Inflammatory macrophage treated with lipopolysaccharide for 1 hour (primary cell): ENCODE results near the gene PTPRK.
"Not testable (repeated sequence)": the region's sequence is repeated elsewhere in the genome, so short reads cannot be mapped to it uniquely, and the experiment has no call there.

Source experiments
- DNase-seq, 2 donors: peaks; one replicate each; pipeline ENCODE4 v3.0.0-alpha.2; 2020 to 2022

The PTPRK gene

DNA sequence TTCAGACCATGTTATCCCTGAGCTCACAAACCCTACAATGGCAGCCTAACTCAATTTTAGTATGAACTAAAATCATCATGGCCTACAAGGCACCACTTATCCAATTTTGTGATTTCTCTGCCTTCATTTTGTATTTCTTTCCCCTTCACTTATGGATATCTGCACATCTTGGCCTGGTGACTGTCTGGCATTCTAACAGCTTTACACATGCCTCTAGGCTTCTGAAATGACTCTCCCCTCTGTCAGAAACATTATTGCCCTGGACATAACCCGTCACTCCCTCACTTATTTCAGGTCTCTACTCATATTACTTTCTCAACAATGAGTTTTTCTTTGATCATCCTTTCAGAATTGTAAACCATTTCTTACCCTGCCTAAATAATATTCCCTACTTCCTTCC lies 530.3 kb downstream of the PTPRK start:
- no peak for DNase-seq

DNA sequence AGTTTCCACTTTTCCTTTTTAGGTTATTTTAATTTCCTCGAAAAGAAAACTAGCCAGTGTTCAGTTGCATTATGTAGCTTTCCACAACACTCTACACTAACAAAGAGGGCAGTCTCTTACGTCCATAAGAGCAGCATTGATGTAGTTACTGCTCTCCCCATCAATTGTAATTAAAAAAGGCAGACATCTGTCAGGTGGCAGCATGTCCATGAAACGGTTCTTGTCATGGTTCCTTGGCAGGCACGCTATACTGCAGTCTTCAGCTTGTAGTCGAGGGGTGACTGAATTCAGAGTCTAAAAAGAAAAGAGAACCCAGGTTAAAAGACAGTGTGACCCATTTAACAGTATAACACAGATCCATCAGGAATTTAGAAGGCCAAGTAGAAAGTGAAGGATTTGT lies 539.4 kb downstream of the PTPRK start:
- no peak for DNase-seq

DNA sequence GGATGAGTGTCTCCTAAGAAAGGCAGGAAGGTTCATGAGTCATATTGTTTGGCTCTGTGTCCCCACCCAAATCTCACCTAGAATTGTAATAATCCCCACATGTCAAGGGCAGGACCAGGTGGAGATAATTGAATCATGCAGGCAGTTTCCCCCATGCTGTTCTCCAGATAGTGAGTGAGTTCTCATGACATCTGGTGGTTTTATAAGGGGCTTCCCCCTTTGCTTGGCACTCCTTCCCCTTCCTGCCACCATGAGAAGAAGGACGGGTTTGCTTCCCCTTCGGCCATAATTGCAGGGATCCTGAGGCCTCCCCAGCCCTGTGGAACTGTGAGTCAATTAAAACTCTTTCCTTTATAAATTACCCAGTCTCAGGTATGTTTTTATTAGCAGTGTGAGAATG lies 542.2 kb downstream of the PTPRK start:
- not testable (repeated sequence) for DNase-seq

DNA sequence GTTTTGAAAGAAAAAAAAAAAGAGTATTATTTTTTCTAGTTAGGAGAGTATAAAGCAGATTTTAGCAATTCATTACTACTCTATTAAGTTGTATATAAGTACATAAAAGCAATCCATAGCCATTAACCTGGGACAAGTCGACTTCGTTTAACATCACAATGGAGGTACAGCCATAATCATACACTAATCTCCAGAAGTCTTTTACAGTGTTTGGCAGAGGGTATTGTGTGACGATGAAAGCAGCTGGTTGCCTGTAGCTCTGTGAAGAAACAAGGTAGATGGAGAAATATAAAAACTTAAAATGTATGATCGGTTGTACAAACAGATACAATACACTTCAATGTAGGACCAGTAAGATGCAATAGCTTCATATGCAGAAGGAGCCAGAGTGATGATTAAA lies 543.6 kb downstream of the PTPRK start:
- DNase-seq: no peak

DNA sequence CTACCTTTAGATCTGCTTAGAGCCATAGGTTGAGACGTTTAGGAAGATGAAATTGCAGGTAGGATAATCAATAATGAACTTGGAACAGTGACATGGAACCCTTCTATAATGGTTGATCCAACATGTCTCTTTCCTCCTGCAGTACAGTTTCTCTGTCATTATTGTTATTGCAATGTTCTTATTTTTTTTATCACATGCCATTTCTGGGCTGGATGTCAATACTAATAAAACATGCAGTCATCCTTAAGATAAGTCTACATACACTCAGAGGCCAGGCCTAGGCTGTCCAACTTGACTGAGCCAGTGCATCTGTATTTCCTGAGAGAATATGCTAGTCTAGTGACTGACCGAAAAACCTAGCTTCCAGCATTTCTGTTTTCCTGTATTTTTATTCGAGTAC lies 544.3 kb downstream of the PTPRK start:
- DNase-seq: no peak

DNA sequence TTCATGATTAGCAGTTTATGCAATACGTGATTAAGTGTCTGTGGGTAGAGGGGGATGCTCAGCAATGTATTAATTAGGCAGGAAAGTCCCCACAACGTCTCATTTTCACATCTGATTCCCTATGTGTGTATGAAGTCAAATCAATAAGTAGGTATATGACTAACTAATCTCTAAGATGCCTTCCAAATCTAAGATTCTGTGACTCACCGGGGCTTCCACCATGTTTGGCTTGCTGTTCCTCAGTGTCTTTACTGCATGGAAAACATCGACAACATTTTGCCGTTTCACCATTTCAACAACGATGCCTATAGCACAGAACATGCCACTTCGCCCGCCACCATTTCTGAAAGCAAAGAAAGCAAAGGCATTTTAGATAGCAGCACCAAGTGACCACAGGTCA lies 547.6 kb downstream of the PTPRK start:
- DNase-seq: no peak

DNA sequence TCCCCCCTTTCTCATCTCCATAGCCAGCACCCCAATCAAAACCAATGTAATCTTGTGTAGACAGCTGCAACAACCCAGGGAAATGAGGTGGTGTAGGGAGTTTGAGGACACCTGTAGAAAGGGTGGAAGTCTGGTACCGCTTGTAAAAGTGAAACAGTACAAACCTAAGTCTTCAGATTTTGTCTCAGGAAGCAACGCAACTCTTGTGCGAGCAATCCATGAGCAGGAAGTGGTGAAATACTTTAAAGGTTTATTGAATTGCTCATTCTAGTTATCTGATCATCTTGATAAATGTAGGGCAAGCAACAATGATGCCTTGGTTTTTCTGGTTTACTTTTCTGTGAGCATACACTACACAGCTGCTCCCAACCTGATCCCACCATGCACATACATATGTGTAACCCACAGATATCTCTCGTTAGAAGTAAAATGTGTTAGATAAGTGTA lies 548.4 kb downstream of the PTPRK start:
- DNase-seq: no peak

DNA sequence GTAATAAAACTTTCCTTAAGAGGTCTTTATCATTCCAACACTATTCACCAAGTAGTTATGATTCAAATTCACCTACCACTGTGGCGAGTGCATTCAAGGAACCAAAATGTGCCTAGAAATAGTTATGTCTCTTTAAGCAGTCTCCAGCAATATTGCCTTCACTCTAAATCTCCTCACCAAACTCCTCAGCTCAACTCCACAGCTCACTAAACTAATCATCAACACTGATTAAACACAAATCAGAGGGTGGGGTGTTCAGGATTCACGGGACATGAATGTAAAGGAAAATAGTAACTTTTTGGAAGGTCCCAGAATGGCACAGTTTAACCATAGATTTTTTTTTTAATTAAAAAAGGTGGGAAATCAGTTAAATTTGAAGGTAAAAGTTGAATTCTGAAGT lies 549.0 kb downstream of the PTPRK start:
- DNase-seq: no peak

DNA sequence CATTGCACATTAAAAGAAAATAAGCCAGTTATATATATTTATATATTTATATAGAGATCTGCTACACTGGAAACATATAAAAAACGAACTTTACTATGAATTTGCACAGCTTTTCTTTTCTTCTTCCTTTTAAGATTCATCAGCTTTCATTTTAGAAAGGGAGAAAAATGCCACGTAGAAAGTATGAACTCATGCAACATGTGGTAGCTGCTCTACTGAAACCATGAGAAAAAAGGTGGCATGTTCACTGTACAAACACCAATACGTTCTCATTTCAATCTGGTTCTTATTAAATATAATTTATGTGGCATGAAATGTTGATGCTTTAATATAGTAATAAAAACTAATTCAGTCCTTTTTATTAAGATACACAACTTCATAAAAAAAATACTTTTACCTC lies 550.7 kb downstream of the PTPRK start:
- no peak for DNase-seq

DNA sequence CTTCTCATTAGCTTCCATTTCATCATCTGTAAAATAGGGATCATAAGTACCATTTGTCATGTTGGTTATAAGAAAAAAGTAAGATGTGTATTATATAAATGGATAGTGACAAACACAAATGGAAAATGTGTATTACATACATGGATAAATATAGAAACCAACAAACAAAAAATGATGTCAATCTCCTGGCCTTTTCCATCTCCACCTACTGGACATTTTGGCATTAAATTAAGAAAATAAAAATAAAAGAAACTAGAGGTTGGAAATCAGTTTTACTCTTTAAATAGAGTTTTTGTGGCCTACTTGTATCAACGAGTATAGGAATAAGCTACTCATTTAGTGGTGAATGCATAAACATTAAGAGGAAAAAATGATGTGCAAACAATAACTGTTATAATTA lies 552.0 kb downstream of the PTPRK start:
- DNase-seq: no peak

DNA sequence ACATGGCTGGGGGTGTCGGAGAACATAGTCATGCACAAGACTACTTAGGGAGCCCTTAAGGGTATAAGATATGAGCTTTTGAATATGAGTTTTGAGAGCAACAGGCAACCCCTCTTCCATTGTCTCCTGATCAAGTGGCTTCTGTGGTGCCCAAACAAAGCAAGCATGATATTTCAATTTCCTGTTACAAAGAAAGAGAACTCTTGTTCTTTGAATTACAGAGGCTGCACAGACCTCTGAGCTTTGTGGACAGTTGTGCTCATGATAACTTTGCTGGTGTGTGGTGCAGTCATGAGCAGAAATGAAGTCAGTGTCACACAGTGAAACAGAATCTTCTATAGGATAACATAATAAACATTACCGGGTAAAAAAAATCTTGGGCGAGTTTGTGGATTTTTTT lies 552.7 kb downstream of the PTPRK start:
- no peak for DNase-seq

DNA sequence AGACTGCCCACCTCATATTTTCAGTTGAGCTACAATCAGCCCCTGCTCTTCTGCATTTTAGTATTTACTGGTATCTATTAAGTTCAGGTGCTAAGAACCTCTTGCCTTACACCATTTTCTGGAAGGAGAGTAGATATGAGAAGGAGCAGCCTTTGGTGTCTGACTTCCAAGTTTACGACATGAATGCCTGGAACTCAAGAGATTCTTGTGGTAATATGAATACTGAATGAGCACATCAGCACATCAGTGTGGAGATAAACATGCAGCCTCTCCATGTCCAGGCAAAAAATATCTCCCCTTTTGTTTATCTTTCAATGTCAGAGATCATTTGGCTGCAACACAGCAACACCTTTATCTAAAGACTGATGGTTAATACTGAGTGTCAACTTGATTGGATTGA lies 553.8 kb downstream of the PTPRK start:
- no peak for DNase-seq

DNA sequence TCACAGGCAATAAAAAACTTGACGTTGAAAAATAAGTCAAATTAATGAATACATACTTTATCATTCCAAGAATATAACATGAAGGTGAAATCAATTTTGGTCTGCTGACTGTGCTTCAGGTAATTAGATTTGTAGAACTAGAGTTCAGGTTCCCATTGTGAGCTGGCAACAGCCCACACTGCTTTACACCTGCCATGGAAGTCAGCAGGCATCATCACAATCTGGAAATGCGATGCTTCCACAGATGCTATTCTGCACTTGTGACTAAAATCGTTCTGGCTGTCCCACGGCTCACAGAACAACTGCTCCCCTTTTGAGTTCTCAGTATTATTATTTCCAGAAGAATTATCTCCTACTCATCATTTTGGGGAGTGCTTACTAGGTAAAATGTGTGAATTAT lies 556.9 kb downstream of the PTPRK start:
- no peak for DNase-seq

DNA sequence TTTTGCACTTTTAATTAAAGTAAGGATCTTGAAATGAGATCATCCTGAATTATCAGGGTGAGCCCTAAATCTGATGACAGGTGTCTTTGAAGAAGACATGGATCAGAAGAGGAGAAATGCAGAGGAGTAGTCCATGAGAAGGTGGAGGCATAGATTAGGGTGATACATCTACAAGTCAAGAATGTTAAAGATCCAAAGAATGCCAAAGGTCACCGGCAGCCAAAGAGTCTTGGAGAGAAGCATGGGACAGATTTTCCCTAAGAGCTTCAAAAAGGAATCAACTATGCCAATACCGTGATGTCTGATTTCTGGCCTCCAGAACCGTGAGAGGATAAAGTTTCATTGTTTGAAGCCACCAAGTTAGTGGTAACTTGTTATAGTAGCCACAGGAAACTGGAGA lies 560.5 kb downstream of the PTPRK start:
- DNase-seq: no peak

DNA sequence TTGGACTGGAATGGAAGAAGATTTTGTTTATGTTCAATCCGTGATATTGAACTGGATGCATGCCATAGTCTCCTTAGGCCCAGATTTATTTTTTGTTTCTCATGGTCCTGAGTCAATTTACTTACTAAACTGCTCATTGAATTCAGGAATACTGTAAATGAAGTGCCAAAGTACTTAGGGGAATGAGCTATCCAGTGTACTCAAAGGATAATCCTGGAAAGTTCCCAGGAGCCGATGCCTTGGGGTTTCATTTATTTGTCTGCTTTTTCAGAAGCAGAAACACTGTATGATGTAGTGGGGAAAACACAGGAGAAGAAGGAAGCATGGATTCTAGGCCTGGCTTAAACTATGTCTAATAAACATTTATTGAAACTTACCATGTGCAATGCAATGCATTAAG lies 563.4 kb downstream of the PTPRK start:
- DNase-seq: no peak

DNA sequence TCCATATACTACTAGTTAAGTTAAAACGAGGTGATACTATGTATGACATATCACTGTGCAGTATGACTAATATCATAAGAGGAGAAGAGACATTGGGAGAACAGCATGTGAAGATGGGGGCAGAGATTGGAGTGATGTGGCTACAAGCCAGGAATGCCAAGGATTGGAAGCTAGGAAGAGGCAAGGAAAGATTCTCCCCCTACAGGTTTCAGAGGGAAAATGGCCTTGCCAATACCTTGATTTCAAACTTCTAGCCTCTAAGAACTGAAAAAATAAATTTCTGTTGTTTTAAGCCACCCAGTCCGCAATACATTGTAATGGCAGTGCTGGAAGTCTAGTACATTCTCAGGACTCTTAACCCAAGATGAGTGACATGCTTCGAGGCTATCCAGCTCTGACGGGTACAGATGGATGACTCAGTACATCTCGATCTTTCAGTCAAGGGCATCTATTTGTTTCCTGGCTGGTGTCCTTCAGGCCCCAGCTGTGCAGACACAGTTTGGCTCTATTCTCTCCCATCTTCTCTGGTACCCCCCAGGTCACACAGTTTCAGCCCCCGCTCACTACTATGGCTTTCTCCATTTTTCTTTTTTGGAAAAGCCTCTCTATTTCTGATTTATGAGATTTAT lies 564.0 kb downstream of the PTPRK start:
- DNase-seq: no peak

DNA sequence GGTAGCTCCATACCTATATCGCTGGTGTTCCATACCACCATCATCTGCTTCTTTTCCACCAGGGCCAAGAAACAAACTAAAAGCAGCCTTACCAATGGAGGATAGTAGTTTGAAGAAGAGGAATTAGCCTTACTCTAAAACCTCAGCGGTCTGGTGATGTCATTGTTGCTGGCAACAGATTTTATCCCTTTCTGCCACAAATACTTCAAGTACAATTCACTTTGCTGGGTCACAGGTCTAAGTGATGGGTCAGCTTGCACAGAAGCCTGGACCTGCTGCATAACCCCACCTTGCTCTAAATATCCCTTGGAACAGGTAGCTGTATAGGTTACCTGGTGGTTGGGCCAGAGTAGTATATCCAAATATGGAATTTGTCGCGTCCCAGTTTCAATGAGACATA lies 566.3 kb downstream of the PTPRK start:
- DNase-seq: no peak

DNA sequence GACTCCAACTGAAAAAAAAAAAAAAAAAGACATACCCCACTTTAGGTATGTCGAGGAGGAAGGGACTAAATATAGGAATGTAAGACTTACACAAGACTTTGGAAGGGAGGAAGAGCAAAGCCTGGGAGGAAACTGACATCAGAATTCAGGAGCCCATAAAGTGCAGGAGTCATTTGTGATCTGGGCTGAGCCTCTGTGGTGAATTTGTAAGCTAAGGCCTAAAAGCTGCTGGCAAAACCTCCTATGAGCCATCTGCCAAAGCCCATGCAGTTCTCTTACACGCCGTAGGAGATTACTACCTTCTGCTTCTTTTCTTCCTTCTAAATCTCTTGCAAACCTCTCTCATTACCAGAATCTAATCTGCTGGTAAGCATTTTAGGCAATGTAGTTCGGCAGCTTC lies 567.6 kb downstream of the PTPRK start:
- no peak for DNase-seq

DNA sequence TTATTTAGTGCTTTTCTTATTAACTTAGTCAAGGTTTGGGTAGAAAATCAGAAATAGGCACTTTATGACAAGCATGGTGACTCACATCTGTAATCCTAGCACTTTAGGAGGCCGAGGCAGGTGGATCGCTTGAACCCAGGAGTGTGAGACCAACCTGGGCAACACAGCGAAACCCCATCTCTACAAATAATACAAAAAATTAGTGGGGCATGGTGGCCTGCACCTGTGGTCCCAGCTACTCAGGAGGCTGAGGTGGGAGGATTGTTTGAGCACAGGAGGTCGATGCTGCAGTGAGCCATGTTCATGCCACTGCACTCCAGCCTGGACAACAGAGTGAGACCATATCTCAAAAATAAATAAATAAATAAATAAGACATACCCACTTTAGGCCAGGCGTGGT lies 568.2 kb downstream of the PTPRK start:
- DNase-seq: no peak

DNA sequence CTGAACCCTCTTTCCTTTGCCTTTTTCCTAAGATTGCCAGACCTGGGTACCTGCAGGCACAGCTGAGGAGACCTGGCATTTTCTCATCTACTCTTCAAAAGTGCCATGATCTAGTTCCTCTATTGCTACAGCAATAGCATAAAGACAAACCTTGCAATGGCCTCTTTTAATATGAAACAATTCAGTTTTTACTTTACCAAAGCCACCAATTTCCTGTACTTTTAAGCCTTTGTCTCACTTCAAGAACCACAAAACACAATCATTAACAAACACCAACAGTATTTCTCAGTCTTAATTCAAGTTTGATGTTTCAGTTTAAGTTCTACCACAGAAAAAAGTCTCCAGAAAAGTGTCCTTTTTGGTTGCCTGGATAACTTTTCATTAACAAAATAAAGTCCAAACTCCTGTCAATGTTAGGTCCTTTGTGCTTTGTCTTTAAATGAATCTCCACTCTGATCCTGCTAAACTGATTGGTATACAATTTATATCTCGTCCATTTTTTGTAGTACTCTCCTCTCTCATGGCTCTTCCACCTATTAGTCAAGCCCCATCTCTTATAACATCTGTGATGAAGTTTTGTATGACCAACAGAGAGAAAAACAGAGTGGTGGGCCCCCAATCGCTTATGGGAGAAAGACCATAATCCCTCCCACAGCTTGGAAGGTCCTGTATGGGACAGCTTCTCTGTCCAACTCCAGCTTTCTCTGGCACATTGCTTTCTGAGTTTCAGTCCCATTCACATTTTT lies 569.1 kb downstream of the PTPRK start:
- DNase-seq: no peak

DNA sequence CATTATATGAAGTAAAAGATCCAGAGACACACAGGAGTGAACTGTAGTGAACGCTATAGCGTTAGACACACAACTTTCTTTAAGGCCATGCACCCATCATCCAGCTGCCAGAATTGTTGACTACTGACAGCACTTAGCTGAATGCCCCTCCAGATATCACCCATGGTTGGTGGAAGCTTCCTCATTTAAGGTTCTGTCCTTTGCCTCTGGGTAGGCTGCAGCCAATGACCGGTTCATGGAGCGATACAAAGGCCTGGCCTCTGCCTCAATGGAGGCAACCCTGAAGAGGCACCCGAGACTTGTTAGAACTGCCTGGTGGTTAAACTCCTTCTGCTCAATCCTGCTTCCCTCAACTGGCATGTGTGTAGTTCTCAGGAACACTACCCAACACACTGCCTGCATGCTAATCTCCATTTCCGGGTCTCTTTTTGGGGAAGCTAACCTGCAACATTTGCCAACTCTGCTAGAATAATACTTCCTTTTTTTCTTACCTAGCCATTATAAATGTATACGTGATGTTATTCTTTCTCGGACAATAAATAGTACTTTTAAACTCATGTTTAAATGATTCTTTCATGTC lies 569.7 kb downstream of the PTPRK start:
- no peak for DNase-seq

DNA sequence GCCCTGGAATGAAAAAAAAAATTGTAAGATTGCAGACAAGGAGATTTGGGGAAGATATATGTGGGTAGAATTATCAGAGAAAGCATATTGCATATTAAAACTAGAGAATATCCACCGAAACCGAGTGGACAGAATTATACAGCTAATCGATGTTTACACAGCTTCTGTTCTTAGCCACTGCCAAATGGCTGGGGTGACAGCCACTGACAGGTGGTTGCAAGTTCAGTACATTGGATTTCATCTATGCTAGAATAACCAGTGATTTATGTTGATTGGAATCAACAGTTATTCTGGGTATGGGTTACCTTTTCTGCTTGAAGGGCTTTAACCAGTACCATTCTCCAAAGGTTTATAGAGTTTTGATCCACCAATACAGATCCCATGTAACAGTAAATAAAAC lies 571.1 kb downstream of the PTPRK start:
- DNase-seq: no peak

DNA sequence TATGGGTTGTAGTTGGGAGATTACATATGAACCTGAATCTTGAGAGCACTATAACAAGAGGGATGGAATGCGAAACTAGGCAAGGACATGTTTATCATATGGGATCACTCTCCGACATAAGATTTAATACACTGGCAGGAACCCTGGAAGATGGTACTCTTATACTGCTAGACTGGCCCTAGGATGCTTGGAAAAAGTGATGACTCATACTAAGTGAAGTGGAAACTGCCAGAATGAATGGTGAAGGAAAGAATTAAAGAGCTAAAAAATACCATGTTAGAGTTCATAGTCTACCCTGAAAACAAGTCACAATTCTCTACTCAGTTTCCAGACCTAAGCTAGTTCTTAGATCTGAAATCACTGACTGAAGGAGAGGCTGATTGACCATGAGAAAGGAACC lies 574.0 kb downstream of the PTPRK start:
- no peak for DNase-seq

DNA sequence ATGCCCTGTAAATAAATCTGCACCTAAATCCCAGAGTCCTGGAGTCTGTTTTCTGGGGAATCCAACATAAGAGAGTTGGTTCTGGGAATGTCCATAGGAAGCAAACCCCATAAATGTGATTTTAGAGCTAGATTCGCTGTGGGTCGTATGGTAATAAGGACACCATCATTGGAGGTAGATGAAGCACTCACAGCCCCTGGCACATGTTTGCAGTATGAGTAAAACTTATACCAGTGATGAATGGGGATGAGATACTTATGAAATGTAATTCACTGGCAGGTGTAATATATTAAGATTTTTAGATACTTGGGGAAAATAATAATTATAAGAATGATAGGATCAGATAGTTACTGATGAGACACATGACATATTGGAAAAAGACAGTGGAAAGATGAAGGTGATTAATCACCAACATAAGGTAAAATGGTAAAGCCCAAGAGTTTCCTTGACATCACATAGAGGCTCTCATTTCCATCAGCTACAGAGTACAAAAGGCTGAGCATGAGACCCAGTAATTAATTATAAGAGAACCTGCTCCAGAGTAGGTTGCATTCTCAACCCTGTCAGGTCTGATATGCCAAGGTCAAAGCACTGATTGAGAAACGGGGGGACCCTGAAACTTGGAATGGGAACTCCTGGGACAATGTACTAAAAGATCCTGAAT lies 574.8 kb downstream of the PTPRK start:
- DNase-seq: no peak
